Activated naive CD8-positive, alpha-beta T cell treated with anti-CD3 and anti-CD28 coated beads for 36 hours (primary cell): ENCODE data around the gene MSMO1. TPM values are rescaled to one million over a fixed set of nuclear protein-coding genes. Genes with fewer than 3 reads are reported as not detected.

Source experiments
- DNase-seq: peaks from one replicate; pipeline ENCODE4 v3.0.0; 2021
- H3K27ac Mint-ChIP-seq: one replicate; pipeline ENCODE4 v1.8.0; 2022; ENCODE audit warnings: mild to moderate bottlenecking, moderate library complexity, mixed read lengths
- H3K27me3 Mint-ChIP-seq: one replicate; pipeline ENCODE4 v1.8.0; 2022; ENCODE audit warnings: mild to moderate bottlenecking, mixed read lengths
- H3K36me3 Mint-ChIP-seq: one replicate; pipeline ENCODE4 v1.8.0; 2021; ENCODE audit warnings: mild to moderate bottlenecking, mixed read lengths
- H3K4me1 Mint-ChIP-seq: one replicate; pipeline ENCODE4 v1.8.0; 2021; ENCODE audit warnings: mixed read lengths
- H3K4me3 Mint-ChIP-seq: one replicate; pipeline ENCODE4 v1.8.0; 2022; ENCODE audit warnings: mild to moderate bottlenecking, moderate library complexity, mixed read lengths
- H3K9me3 Mint-ChIP-seq: one replicate; pipeline ENCODE4 v1.8.0; 2022; ENCODE audit warnings: mixed read lengths
- total RNA-seq, 2 experiments: library from RNA; stranded (reverse); gene quantifications; one replicate each; pipeline ENCODE4 v1.2.3, GENCODE V29; 2021

The MSMO1 gene
- total RNA-seq, 2 experiments from 2014 or later = 29.2 to 30.0 TPM

- Mint-ChIP-seq H3K36me3 (no peaks in the 10 kb centered on the region), H3K27ac (no peak overlapping the region), H3K4me1 (no peaks in the 10 kb centered on the region), H3K9me3 (no peaks in the 10 kb centered on the region), H3K4me3 (no peak overlapping the region), H3K27me3 (peaks cover 41% of the 10 kb centered on the region)
- DNase-seq = no peak
These were observed 57.1 kb downstream of the MSMO1 start for GRCh38 chr4:165384598-165384997.

- peaks cover 41% of the 10 kb centered on the region for H3K27me3 Mint-ChIP-seq
- H3K9me3 Mint-ChIP-seq = no peaks in the 10 kb centered on the region
- no peak for DNase-seq
- H3K4me3 Mint-ChIP-seq = no peak overlapping the region
- H3K4me1 Mint-ChIP-seq = no peaks in the 10 kb centered on the region
- H3K36me3 Mint-ChIP-seq = no peaks in the 10 kb centered on the region
- H3K27ac Mint-ChIP-seq = no peak overlapping the region
These were observed 57.7 kb downstream of the MSMO1 start for GRCh38 chr4:165385126-165385525.

- H3K4me3 Mint-ChIP-seq = no peak overlapping the region
- H3K9me3 Mint-ChIP-seq = no peaks in the 10 kb centered on the region
- no peak for DNase-seq
- no peaks in the 10 kb centered on the region for H3K36me3 Mint-ChIP-seq
- H3K4me1 Mint-ChIP-seq = no peaks in the 10 kb centered on the region
- H3K27ac Mint-ChIP-seq = no peak overlapping the region
- peaks cover 40% of the 10 kb centered on the region for H3K27me3 Mint-ChIP-seq
These were observed 58.9 kb downstream of the MSMO1 start for GRCh38 chr4:165386328-165386727.

- Mint-ChIP-seq H3K27me3 (peaks cover 33% of the 10 kb centered on the region), H3K27ac (no peak overlapping the region), H3K4me1 (no peaks in the 10 kb centered on the region), H3K9me3 (no peaks in the 10 kb centered on the region), H3K4me3 (no peak overlapping the region), H3K36me3 (no peaks in the 10 kb centered on the region)
- DNase-seq = no peak
These were observed 61.3 kb downstream of the MSMO1 start for GRCh38 chr4:165388756-165389155.

Other genes with a start within 250 kb of the MSMO1 start
- gene TMEM192, start 214.8 kb upstream of the MSMO1 start, total RNA-seq = 10 to 100 TPM; 13.2 to 14.9 TPM
- gene KLHL2, start 120.1 kb upstream of the MSMO1 start, total RNA-seq = 10 to 100 TPM; 23.7 to 28.0 TPM
- not detected for gene CPE, start 51.3 kb downstream of the MSMO1 start, total RNA-seq